ENCODE data around the gene SLC25A47.

DNA sequence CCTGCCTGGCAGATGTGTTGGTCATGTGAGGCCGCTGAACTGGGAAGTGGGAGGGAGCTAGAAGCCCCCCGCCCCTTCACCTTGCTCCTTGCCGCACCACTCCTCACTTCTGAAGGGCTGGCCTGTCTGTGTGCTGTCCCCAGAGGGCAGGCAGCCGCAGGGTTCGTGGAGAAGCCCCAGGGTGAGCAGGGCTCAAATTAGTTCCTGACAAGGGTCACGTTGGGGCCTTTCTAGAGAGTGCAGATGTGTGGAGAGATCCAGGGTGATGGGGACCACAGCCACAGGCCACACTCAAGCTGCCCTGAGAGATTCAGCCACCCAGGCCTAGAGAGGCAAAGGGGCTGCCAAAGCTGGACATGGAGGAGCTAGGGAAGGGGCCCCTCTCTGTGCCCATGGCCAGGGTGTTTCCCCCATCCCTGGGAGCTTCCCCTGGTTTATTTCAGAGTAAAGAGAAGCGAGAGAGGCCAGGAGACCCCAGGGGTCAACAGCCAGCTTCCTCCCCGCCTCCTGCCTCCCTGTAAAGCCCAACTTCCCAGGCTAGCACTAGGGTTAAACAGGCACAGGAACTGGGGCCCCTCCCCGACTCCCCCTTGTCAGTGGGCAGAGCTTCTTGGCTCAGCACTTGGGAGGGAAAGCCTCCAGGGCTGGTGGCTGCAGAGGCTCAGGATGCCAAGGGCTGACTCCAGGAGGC lies 33.1 kb upstream of the SLC25A47 start:
- TF ChIP-seq EP300 (IDR thresholded peaks at IDR 0.05) = no peak
- TF ChIP-seq CTCF (IDR thresholded peaks at IDR 0.05) = no peak
- no peak for TF ChIP-seq POLR2A (IDR thresholded peaks at IDR 0.05)
- no peak for TF ChIP-seq POLR2AphosphoS5 (IDR thresholded peaks at IDR 0.05)

All from sigmoid colon (tissue), 4 donors.